Measurements from ENCODE around the gene REN.

Gene REN

DNA sequence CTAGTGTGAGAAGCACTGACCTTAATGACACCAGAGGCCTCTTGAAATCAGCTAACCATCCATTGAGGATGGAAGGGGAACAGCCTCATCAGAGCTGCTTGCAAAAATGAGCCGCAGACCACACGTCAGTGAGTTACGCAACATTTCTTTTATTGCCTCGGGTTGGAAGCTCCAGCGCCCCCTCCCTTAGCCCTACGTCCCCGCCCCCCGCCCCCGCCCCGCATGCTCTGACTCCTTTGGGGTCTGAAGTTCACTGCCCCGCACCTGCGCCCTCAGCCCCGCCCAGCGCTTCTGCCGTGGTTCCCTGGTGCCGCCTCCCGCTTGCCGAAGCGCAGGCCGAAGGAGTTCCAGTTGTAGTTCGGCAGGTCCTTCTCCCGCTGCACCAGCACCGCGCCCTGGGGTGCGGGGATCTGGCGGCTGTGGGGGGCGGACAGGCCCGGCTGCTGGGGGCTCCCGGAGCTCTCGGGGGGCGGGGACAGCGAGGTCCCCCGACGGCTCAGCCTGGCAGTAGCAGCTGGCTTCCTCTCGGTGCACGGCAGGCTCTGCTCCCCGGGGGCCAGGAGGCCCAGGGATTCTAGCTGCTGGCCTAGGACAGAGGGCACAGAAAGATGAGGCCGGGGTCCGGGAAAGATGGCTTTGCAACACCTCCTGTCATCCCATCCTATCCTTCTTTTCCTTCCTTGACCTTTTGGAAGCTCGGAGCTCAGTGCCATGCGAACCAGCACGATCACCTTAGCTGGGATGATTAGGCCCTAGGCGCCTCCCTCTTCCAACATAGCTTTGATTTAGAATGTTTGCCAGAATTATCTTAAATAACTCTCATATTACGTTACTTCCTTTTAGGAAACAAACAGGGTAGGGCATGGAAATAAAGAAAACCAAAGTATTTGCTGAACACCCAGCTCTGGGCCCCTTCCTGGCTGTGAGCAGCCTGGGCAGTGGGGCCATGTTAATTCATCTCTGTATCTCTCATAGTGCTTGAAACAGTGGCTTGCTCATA lies 24.4 kb upstream of the REN start:
- DNase-seq, result peak; percentile 65

DNA sequence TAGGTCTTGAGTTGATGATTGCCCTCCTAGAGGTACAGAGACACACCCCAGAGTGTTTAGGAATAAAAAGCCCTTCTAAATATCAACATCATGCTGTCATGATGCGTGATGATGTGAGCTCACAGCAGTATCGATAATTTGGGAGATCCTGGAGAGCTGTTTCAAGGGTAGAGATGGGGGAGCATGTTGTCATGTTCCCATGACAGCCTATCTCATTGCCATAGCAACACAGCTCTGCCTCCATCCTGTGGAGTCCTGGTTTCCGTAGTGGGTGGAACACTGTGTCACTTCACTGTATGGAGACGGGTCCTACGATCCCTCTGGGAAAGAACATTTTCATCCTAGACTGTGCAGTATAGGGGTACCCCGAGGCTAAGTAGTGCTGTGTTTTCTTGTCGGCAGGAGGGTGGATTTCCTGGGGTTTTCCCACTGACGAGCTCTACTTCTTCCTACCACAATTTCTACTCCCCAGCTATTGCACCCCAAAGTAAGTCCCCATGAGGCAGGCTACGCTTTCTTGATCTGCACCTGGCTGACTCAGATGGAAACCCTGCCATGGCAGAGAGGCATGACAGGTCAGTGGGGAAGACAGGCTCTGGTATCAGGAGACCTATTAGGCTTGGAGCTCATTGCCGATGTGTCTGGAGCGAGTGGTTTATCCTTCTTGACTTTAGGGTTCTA lies 23.0 kb upstream of the REN start:
- DNase-seq, result no peak

DNA sequence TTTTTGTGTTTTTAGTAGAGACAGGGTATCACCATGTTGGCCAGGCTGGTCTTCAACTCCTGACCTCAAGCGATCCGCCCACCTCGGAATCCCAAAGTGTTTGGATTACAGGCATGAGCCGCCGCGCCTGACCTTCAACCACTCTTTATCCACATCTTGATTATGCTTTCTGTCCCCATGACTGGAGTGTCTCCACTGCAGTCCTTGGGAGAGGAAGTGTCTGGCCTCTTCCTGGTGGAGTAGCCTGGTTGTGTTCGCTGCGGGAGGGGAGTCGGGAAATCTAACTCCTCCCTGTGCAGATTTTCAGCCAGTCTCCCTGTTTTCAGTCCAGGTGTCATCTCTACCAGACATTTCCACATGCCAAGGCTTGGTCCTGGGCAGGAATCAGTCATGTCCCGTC lies 20.5 kb upstream of the REN start:
- DNase-seq, result no peak

DNA sequence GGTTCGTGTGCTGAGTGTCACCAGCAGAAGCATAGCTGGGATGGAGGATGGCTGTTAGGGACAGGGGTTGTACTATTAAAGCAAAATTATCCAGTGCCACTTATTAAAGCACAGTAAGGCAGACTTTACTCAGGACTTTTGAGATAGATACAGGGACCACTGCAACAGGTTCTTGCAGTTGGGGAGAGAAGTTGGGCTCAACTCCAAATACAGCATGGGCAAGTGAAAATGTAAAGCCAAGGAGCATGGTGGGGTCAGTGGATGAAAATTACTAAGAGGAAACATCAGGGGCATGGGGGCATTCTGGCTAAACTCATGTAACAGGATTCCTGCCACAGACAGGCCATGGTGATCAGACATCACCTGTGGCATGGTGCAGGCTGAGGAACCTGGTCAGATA lies 15.0 kb upstream of the REN start:
- DNase-seq, result no peak

DNA sequence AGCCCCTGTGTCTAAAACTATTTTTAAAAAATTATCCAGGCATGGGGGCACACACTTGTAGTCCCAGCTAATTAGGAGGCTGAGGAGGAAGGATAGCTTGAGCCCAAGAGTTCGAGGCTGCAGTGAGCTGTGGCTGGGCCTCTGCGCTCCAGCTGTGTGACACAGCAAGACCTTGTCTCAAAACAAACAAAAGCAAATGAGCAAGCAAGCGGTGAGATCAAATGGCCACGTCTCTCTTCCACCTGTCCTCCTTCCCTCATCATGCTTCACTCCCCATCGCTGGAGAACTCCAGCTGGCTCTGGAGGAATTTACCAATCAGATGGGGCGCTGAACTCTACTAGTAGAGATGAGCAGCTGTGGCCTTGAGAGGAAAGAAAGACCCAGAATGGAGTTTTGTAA lies 14.0 kb upstream of the REN start:
- no peak for DNase-seq

DNA sequence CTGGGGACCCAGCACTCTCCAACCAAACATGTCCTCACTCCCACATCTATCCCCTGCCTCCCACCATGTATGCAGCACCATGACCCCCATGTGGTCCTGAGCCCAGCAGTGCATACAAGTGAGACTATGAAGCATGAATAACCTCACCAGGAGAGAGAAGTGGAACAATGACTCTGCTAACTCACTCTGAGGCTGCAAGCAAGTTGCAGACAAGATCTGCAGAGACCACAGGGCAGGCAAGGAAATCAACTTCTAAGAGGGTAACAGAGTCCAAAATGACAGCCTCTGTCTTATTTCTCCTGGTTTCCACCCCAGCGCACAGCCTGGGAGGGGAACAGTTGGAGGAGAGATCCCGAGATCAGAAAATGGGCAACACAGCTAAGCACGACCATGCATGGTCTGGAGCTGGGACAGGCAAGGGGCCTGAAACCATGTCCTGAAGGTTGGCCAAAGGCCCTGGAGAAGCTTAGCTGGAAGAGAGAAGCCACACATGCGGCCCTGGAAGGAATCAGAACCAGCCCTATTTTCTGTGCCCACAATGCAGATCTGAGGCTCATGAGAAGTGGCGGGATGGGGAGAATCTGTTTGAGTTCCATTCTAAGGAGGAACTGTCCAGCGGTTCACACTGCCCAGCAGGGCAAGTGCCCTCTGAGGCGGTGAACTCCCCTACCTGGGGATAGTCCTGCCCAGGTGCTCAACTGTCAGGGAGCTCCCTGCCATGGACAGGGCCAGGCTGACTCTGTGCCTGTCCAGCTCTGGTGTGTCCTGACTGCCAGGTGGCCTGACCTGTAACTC lies 12.5 kb upstream of the REN start:
- DNase-seq, result no peak

DNA sequence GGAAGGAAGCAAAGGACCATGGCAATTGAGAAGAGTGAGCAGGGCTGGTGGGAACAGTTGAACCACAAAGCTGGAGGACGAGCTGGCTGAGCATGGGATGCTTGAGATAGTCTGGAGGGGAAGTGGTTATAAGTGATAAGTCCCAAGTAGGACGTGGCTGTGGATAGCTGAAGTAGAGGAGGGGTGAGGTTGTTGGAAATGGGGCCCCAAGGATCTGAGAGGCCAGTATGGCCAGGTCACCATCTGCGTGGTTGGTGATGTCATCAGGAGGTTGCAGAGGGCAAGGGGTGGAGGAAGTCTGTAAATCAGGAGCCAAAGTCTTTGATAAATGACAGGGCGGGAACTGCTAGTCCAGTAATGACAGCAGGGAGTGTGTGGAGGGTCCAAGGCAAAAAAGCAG lies 11.0 kb upstream of the REN start:
- no peak for DNase-seq

DNA sequence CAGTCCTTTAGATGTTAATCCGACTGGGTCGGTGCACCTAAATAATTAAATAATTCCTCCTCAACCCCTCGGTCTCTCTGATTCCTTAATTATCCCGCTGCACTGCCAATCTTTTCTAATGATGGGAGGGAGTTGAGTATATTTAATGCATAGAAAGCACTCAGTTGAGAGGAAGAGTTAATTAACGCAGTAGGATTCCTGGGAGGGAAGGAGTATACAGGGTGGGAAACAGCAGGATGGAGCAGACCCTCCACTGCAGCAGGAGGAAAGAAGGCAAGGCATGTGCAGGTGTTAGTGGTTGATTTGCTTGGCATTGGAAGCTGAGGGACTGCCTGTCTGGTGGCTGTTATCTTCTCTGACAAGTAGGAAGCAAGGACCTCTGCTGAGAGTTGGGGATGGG lies 9.9 kb upstream of the REN start:
- DNase-seq, result no peak

DNA sequence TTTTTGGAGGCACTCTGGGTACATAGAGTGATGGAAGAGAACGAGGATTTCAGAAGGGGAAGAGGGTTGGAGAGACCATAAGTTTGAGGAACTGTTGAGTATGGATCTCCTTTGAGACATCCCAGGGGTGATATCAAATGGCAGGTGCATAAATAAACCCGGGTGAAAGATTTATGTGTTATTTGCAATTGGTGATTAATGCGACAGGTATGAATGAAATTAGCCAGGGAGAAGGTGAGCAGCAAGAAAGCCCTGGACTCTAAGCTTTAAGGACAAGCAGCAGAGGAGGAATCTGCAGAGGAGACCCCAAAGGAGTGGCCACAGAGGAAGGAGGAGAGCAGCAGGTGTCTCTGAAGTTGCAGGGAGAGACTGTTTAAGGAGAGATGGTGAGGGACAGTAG lies 8.8 kb upstream of the REN start:
- no peak for DNase-seq

DNA sequence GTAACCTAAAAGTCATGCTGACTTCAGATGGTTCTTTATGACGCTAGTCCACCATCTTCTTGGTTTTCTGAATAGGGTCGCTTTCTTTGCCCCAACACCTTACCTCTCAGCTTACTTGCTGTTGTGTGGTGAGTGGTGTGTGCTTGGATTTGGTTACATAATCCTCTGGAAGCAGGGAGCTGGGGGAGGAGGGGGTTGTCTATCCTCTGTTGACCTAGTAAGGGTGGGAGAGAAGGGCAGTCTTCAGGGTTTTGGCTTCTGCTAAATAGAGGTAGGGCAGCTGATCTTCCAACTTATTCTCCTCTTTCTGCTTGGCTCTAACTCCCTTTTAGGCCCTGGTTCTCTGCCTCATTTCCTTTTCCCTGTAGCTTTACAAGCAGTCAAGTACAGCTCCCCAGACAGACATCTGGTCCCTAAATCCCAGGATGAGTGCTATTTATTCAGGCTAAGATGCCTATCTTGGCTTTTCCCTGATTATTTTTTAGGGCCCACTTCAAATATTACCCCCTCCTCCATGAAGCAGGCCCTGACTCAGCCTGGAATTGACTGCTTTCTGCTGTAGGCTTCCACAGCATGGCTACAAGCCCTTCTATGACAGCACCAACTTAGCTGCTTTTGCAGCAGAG lies 6.4 kb upstream of the REN start:
- DNase-seq, result no peak

DNA sequence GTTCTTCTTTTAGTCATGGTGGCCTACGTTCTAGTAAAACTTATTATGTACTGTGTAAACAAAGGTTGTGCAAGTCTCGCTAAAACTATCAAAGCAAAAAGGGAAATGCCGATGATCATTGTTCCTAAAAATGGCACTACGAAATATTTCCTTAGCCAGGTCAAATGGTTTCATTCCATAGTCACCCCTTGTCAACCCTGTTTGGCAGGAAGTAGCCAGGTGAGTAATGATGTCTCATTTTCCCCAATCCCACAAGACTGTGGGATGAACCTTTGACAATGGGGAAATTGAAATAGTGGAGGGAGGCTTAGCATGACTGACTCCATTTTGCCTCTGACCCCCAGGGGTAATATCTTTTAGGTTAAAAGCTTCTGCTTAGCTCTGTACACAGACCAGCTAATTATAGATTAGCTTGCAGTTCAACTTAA lies 5.6 kb upstream of the REN start:
- peak; percentile 85 for DNase-seq

DNA sequence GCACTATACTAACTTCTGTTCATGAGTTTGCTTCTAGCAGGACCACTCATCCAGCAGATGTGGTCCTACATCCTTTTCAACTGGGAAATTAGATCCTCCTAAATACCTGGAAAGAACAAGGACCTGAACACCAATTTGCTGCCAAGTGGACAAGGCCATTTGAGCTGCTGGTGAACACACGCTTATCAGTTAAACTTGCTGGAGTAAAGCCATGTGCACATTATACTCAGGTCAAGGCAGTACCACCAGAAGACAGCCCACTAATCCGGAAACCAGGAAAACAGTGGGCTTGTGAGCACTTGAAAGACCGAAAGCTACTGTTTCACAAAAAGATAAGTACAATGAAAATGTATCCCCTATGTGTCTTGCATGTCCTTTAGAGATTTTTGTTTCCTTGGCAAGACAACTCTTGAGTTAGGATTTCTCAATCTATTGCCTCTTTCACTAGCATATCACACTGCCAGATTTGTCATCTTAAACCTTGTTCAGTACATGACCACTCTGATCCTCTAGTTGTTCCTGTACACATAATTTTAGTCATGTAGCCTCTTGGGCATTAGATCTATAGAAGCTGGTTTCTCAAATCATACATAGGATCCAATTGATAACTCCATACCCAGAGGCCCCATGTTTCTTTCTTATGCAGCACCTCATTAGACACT lies 4.5 kb upstream of the REN start:
- DNase-seq, result no peak

DNA sequence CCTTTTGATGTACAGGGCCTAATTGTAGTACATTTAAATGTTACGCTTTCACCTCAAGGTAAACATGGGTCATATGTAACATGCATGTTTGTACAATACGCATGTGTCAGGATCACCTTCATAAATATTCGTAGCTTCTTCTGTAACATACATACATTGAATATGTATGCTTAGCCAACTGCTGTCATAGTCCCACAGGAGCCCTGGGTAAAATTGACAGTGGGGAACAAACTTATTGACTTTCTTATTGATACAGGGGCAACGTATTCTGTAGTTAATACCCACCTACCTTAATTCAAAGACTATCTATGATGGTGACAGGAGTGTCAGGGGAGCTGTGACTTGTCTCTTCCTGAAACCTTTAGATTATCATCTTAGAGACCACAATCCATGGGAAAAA lies 3.7 kb upstream of the REN start:
- DNase-seq, result no peak

DNA sequence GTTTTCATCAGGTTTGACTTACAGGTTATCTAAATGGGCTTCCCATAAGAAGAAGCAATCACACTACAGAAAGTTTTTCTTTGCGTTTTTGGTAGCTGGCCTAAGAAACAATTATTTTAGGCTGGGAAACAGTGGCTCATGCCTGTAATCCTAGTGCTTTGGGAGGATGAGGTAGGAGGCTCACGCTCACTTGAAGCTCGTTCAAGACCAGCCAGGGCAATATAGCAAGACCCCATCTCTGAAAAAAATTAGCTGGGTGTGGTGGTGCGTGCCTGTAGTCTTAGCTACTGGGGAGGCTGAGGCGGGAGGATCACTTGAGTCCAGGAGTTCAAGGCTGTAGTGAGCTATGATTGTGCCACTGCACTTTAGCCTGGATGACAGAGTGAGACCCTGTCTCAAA lies 1.6 kb upstream of the REN start:
- DNase-seq, result no peak

DNA sequence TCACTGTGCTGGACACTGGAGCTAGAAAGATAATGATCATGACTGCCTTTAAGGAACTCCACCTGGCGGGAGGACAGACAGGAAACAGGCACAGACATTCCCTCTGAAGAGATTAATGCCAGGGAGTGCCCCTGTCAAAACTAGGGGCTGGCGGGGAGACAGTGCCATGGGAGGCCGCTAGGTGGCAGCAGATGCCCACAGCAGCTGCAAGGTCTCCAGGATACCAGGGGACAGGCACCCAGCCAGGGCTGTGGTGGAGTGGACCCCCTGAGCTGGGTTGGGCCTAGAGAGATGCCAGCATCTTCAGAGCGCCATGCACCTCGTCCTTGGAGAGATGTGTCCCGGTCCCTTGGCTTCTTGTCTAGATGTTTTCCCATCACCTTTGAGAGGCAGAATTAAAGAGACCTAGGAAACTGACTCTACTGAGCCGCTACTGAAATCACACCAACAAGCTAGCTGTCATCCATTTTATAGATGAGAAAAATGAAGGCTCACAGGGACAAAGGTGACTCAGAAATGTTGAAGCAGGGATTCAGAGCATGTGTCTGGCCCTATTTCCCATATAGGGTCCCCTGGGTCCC lies 3.6 kb downstream of the REN start:
- peak; percentile 62 for DNase-seq

DNA sequence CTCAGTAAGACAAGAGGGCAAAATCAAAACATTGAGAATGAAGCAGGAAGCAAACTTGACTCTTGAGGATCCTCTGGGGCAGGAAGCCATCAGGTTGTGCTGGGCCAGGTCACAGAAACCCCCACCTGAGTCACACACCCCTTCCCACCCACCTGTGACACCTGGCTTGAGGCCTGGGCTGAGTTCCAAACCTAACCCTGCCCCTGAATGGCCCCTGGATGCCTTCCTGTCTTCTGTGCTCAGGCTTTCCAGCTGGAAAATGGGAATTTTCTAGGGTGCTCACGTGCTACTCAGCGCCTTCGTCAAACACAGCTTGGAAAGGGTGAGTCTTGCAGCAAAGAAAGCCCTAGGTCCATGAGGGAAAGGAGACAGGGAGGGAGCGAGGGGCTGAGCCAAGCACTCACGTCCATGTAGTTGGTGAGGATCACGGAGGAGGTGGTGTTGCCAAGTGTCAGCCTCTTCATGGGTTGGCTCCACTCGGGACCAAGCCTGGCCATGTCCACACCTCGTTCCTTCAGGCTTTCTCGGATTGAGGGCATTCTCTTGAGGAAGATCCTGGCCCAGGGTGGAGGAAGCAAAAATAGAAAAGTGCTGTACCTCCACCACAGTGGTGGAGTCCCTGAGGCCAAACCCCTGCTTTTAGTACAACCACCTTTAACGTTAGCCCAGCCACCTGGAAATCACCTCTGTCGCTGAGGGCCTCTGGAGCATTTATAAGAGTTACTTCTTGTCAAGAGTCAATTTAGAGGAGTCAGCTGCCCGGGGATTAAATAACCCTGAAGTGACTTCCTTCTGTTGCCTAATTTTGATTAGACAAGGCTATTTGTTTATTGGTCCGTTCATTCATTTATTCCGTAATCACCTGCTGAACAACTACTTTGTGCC lies 4.3 kb downstream of the REN start:
- no peak for DNase-seq

DNA sequence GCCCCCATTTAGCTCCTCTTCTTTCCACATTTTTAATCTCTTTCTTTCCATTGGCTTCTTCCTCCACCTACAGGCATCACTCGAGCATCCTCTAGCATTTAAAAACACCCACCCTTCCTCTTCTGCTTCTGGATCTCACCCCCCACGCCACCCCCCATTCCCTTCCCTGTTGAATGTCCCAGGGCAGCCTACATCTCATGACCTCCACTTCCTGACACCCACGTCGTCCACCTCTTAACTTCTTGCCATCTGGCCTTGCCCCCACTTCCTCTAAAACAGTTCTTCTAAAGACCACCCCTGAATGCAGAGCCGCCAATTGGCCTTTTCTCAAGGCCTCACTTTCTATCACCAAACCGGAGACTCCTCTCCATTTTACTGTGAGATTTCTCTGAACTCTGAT lies 8.2 kb downstream of the REN start:
- DNase-seq, result no peak

DNA sequence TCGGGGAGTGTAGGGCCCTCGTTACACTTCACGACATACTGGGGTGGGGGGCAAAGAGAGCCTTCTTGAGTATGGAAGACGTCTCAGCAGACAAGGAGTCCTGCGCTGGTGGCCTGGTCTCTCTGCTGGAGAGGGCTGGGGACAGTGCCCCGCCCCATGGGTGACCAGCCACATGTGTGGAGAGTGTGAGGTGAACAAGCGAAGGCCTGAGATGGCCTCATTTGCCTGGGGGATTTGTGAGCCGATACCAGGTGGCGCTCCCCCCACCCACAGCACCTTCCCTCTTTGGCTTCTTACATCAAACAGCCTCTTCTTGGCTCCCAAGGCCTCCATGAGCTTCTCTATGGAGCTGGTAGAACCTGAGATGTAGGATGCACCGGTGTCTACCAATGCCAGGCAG lies 10.3 kb downstream of the REN start:
- no peak for DNase-seq

DNA sequence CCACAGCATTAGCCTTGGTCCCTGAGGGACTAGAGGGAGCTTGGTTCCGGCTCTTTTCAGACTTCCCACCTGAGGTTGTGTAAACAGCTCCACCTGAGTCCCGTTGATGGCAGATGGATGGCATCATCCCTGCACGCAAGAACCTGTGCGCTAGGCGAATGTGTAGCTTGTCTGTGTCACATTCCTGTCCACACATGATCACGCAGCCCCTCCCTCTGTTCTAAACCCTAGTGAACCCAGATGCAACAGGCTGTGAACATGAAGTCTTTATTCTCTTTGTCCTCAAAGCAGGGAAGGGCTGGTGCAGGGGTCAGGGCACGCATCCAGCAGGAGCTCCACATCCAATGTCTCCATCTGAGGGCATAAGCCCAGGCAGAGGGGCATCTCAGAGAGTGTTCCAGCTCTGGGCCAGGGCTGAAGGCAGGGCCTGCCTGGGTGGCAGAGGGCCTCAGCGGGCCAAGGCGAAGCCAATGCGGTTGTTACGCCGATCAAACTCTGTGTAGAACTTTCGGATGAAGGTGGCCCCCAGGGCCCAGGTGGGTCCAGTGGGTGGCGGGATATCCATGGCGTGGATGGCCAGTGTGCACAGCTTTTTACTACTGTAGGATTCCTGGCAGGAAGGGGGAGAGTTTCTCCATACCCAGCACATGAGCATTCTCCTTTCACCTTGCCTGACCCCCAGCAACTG lies 11.4 kb downstream of the REN start:
- no peak for DNase-seq

DNA sequence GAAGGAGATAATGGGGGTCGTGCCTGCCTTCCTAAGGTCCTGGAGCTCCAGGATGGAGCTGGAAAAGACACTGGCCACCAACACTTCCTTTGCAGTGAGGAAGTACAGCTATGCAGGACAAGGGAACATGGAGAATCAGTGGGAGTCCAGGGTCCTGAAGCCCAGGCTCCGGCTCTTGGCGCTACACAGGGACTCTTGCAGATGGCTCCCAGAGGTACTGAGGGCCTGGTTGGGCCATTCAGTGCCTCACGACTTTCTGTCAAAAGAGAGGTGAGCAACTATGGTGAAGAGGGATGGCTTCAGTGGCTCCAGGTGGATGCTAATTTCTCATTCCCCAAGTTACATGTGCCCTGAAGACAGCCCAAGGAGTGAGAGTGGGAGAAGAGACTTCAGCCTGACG lies 12.5 kb downstream of the REN start:
- no peak for DNase-seq

Measured in fibroblast of skin of right biceps (primary cell).